M059J (cell line): ENCODE data around the gene SSTR5. TPM values are rescaled to one million over a fixed set of nuclear protein-coding genes. Genes with fewer than 3 reads are reported as not detected.

ENCODE experiments used
- DNase-seq: peaks from one replicate; pipeline ENCODE4 v3.0.0-alpha.2; 2012; ENCODE audit warnings: low read depth
- total RNA-seq: library from RNA; depleted of rRNA; stranded (reverse); fragments of >200 nt; shearing (Covaris generic); gene quantifications from 2 replicates; pipeline ENCODE4 v1.2.3, GENCODE V29; 2014

The SSTR5 gene
- total RNA-seq, 1 experiment from 2014 or later, result not detected

DNA sequence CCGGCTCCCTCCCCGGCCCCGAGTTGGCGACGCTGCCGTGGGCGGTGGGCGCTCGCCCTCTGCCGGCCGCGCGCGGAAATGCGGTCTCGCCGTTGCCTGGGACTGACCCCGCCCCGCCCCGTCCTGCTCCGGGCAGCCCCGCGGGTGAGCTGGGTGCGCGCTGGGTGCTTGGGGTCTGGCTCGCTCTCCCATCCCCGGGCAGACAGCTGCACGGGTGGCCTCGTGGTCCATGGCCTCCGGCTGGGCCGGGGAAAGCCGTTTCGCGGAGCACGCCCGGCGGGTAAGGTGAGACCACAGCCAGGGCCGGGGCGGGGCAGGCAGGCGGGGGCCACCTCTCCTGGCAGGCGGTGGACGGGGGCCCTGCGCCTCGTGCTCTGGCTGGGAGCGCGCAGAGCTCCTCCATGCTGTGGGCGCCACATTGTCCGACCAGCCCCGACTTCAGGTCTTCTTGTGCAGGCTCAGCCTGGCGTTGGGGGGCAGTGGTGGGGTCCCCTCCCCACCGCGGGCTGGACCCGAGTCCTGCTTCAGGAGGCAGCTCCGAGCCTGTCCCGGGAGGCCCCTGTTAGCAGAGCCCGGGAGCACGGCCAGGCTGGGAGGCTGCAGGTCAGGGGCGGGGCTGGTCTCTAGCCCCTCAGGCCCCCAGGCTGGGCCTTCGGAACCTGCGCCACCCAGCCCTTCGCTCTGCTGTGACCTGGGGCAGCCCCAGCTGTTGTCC is 30.5 kb downstream of the SSTR5 start:
- DNase-seq, result no peak

- no peak for DNase-seq
Measured at GRCh38 chr16:1103636-1103980, 31.1 kb downstream of the SSTR5 start.

- DNase-seq, result peak; percentile 55
Measured at GRCh38 chr16:1105888-1106620, 33.5 kb downstream of the SSTR5 start.

DNA sequence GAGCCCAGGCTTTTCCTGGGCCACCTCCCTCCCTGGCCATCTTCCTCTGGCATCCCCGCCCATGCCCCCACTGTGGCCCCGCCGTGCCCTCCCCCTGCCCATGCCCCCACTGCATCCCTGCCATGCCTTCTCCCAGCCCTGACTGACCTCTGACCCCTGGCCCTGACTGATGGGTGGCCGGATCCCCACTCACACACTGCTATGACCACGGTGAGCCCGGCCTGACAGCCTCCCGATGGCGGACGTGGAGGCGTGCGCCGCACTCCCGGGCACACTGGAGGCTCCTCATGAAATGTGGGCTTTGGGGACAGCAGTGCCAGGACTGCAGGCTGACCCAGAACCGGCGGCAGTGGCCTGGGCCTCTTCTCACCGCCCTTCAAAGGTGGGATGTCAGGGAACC is 34.1 kb downstream of the SSTR5 start:
- DNase-seq, result no peak

- no peak for DNase-seq
Measured at GRCh38 chr16:1107141-1107540, 34.6 kb downstream of the SSTR5 start.

DNA sequence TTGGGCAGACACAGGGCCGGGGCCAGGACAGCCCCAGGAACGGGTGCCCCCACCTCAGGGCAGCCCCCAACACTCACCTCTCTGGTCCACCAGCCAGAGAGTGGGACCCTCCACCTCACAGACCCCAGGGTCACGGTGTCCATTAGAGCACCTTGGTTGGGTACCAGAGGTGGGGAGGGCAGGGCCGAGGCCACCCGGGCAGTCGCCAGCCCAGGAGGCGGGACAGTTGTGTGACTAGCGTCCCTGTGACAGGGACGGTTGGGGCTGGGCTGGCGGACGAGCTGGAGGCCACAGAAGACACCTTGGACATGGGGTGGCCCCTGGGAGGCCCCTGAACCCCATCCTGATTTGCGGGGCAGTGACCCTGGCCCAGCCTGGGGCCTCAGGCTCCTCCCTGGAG is 35.2 kb downstream of the SSTR5 start:
- DNase-seq, result no peak

DNA sequence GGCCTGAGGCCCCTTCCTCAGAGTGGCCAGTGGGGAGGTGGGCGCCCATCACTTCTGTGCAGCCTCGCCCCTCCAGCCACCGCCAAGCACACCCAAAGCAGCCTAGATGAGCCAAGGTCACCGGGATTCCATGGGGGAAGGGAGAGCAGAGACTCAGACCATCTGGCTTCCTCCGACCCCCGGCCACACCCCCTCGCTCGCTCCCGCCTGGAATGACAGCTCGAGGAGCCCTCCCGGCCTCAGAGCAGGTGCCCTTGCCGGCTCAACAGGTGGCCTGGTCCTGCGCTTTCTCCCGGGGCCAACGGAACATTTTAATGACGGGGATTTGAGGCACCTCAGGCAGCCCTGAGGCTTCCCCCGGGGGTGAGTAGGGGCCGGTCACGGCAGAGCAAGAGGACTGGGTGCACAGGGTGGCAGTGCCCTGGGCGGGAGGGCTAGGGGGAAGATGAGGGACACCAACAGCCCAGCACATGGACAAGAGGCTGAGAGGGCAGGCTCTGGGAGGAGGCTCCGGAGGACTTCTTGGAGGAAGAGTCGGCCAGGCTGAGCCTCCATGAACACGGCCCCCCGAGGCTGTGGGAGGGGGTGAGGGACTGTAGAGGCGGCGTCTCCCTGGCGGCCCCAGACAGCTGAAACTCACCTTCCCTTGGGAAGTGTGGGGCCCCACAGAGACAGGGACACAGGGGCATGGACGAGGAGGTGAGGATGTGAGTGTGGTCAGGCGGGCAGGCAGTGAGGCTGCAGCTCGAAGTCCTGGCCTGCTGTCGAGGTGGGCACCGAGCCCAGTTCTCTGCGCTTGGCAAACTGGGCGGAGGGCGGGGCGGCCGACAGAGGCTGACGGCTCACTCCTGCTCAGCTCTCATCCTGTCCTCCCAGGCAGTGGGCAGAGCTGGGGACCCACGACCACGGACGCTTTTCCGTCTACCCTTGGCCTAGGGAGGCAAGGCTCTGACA is 36.0 kb downstream of the SSTR5 start:
- DNase-seq, result peak; percentile 48

- DNase-seq, result no peak
Measured at GRCh38 chr16:1109648-1110047, 37.1 kb downstream of the SSTR5 start.

DNA sequence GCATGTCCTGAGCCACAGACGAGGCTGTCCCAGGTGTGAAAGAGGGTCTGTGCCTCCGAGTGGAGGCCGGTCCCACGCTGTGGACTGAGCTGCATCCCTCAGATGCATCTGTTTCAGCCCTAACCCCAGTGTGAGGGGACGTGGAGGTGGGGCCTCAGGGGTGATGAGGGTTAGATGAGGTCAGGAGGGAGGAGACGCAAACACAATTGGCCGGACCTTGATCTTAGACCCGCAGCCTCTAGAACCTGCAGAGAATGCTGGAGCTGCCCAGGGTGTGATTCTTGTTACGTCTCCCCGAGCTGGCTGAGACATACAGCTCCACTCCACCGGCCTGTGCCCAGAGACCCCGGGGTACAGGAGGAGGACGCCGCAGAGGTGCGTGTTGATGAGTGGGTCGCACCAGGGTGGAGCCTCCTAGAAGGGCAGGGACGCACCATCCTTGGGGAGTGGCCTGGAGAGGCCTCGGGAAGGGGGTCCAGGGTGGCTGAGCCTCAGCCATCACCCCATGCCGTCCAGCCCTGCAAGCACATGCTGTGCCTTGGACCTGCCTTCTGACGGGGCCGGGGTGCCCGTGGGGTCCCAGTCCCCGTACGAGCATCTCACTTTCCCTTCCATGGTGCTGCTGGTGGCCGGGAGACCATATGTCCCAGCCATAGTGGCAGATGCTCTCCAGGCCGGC is 40.1 kb downstream of the SSTR5 start:
- no peak for DNase-seq

- DNase-seq, result no peak
Measured at GRCh38 chr16:1113489-1113888, 40.9 kb downstream of the SSTR5 start.

- DNase-seq, result no peak
Measured at GRCh38 chr16:1113889-1114526, 41.5 kb downstream of the SSTR5 start.

DNA sequence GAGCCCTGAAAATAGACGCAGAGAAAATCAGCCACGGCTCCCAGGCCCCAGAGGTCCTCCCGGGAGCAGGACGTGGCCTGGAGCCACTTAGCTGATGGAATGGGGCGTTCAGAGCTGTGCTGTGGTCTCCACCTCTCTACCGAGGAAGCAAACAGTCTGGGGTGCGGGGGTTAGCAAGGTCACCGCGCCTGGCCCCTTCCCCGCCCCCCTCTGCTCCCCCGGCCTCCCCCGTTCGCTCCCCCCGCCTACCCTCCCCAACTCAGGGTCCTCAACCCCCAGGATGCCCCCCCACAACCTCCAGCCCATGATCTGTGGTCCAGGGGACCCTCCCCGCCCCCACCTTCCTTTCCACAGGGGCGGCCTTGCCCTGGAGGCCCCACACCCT is 44.1 kb downstream of the SSTR5 start:
- no peak for DNase-seq

DNA sequence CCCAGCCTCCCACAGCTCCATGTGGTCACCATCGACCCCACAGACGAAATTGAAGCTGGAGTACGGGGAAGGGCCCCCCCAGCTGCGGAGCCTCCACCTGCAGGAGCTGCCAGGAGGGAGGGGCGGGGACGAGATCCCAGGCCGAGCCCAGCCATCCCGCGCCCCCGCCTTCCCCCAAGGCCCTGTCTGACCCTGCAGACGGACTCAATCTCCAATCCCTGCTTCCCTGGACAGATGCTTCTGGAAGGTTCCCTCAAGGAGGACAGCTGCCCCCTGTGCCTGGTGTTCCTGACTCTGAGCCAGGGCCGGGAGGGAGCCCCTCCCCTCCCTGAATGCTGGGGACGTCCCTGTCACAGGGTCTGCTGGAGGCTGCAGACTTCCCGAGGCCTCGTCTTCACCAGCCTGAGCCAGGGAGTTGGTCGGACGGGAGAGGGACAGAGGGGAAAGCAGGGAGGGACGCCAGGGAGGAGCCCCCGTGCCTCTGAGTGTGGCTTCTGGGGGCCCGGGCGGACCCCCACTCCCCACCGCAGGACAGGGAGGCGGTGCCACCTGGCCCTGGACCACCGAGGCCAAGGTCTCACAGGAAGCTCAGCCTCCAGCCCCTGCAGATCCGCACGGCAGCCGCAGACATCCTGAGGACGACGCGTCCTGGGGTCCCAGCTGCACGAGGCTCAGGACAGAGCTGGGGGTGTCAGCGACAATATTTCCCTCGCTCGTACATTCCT is 44.8 kb downstream of the SSTR5 start:
- DNase-seq, result no peak

DNA sequence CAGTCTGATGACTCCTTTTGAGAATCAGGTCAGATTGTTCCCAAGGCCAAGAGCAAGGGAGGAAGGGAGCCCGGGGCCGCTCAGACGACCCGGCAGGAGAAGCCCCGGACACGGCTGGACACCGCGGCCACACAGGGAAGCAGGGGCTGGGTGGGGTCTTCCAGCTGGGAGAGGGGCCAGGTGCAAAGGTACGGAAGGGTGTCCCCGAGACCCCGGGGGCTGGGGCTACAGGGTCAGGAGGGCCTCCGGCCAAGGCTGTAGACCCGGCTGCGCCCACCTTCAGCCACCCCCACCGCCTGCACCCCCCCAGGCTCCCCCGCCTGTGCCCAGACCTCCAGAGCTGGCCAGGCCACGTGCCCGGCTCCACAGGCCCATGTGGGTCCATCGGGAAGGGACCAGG is 45.4 kb downstream of the SSTR5 start:
- DNase-seq, result no peak

GRCh38 chr16:1119129-1119528 is 46.6 kb downstream of the SSTR5 start:
- no peak for DNase-seq

- DNase-seq, result peak; percentile 62
Measured at GRCh38 chr16:1119766-1120576, 47.4 kb downstream of the SSTR5 start.

GRCh38 chr16:1120577-1120941 is 48.0 kb downstream of the SSTR5 start:
- no peak for DNase-seq

GRCh38 chr16:1121009-1121408 is 48.5 kb downstream of the SSTR5 start:
- no peak for DNase-seq

- peak; percentile 46 for DNase-seq
Measured at GRCh38 chr16:1121601-1122397, 49.3 kb downstream of the SSTR5 start.
